ENCODE data around the gene WWTR1. TPM values are rescaled to one million over a fixed set of nuclear protein-coding genes. Genes with fewer than 3 reads are reported as not detected.
A peak's percentile ranks its signal among the peaks of the same experiment; 100 is the strongest.

The WWTR1 gene
- total RNA-seq, 4 donors from 2014 or later, result 11.3 to 30.7 (median 17.6) TPM

DNA sequence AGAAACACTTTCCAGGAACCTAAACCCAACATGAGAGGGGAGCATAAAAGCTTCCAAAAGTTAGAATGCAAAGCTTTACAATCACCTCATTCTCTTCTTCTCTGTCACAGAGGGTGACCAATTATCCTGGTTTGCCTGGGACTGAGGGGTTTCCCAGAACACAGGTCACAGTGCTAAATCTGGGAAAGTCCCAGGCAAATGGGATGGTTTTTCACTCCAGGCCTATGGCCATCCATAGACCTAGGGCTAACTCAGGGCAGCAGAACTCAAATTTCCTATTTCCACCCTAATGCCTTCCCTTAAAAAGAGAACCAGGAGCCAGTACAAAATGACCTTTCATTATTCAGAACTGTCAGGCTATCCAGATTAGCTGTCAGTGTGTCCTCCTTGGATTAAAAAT, 106.3 kb downstream of the WWTR1 start:
- DNase-seq (no peak), ATAC-seq (no peak)
- Histone ChIP-seq H3K27me3 (no peaks in the 10 kb centered on the region), H3K4me1 (peaks cover 52 to 57% of the 10 kb centered on the region in 2 donors), H3K27ac (no peak overlapping the region), H3K36me3 (no peaks in the 10 kb centered on the region), H3K9me3 (no peaks in the 10 kb centered on the region), H3K4me3 (no peak overlapping the region)
- no peak for TF ChIP-seq POLR2A (IDR thresholded peaks at IDR 0.05)
- no peak for TF ChIP-seq CTCF (IDR thresholded peaks at IDR 0.05 in 4 of 5, conservative IDR thresholded peaks at IDR 0.05 in 1 of 5)
- in situ Hi-C loops (cut with MboI; ENCODE audit: low sequenced_read_pairs in 4 of 4), result no loop called here
- intact Hi-C loops (cut with DNase I; ENCODE audit: low total_unique reads), result no loop called here

GRCh38 chr3:149548669-149549065, 109.2 kb downstream of the WWTR1 start:
- H3K27ac ChIP-seq, result peak overlapping the region; percentile 14 to 60 (median 44)
- TF ChIP-seq CTCF (IDR thresholded peaks at IDR 0.05 in 4 of 5, conservative IDR thresholded peaks at IDR 0.05 in 1 of 5), result no peak
- no peak for TF ChIP-seq POLR2A (IDR thresholded peaks at IDR 0.05)
- intact Hi-C loops (cut with DNase I; ENCODE audit: low total_unique reads), result no loop called here
- no peak overlapping the region for H3K4me3 ChIP-seq
- peaks cover 30 to 39% of the 10 kb centered on the region in 2 donors for H3K4me1 ChIP-seq
- DNase-seq, result no peak
- no peaks in the 10 kb centered on the region for H3K27me3 ChIP-seq
- H3K36me3 ChIP-seq, result no peaks in the 10 kb centered on the region
- in situ Hi-C loops (cut with MboI; ENCODE audit: low sequenced_read_pairs in 4 of 4), result loop anchor here in 1 of 4 donors (25.0 kb wide), 1 partner anchor 89 kb away; no protein-coding TSS in a partner anchor
- no peaks in the 10 kb centered on the region for H3K9me3 ChIP-seq
- no peak for ATAC-seq

- TF ChIP-seq CTCF (IDR thresholded peaks at IDR 0.05 in 4 of 5, conservative IDR thresholded peaks at IDR 0.05 in 1 of 5) (no peak), POLR2A (IDR thresholded peaks at IDR 0.05) (no peak)
- no peaks in the 10 kb centered on the region for H3K36me3 ChIP-seq
- H3K27me3 ChIP-seq, result no peaks in the 10 kb centered on the region
- peak overlapping the region; percentile 14 to 60 (median 44) for H3K27ac ChIP-seq
- no peaks in the 10 kb centered on the region for H3K9me3 ChIP-seq
- intact Hi-C loops (cut with DNase I; ENCODE audit: low total_unique reads) (no loop called here), in situ Hi-C loops (cut with MboI; ENCODE audit: low sequenced_read_pairs in 4 of 4) (loop anchor here in 1 of 4 donors (25.0 kb wide), 1 partner anchor 89 kb away; no protein-coding TSS in a partner anchor)
- DNase-seq (peak; percentile 14 to 43), ATAC-seq (peak; percentile 62 to 80)
- peaks cover 25 to 35% of the 10 kb centered on the region in 2 donors for H3K4me1 ChIP-seq
- no peak overlapping the region for H3K4me3 ChIP-seq
These were observed 109.7 kb downstream of the WWTR1 start for GRCh38 chr3:149547954-149548668.

- no peak overlapping the region for H3K4me3 ChIP-seq
- ATAC-seq, result peak; percentile 42 to 57
- intact Hi-C loops (cut with DNase I; ENCODE audit: low total_unique reads) (no loop called here), in situ Hi-C loops (cut with MboI; ENCODE audit: low sequenced_read_pairs in 4 of 4) (loop anchor here in 1 of 4 donors (25.0 kb wide), 1 partner anchor 90 kb away; no protein-coding TSS in a partner anchor)
- H3K36me3 ChIP-seq, result no peaks in the 10 kb centered on the region
- peak; percentile 22 to 56 for DNase-seq
- H3K4me1 ChIP-seq, result peaks cover 19 to 29% of the 10 kb centered on the region in 2 donors
- H3K27ac ChIP-seq, result peak overlapping the region in 1 of 4 donors; percentile 53
- TF ChIP-seq CTCF (IDR thresholded peaks at IDR 0.05 in 4 of 5, conservative IDR thresholded peaks at IDR 0.05 in 1 of 5) (no peak), POLR2A (IDR thresholded peaks at IDR 0.05) (no peak)
- H3K9me3 ChIP-seq, result no peaks in the 10 kb centered on the region
- H3K27me3 ChIP-seq, result no peaks in the 10 kb centered on the region
These were observed 110.4 kb downstream of the WWTR1 start for GRCh38 chr3:149547413-149547812.
